Mesothelial cell of epicardium (in vitro differentiated cells): ENCODE results near the gene ESYT2. TPM values are rescaled to one million over a fixed set of nuclear protein-coding genes. Genes with fewer than 3 reads are reported as not detected.

ENCODE experiments used
- DNase-seq, 2 experiments: peaks; one replicate each; pipeline ENCODE4 v3.0.0; 2021; ENCODE audit warnings: low spot score in 2 of 2; ENCODE audit not compliant: unreplicated experiment in 2 of 2
- H3K27ac Mint-ChIP-seq: 2 replicates; pipeline ENCODE4 v1.8.0; 2021; ENCODE audit warnings: mixed read lengths
- H3K27me3 Mint-ChIP-seq: 2 replicates; pipeline ENCODE4 v1.8.0; 2021; ENCODE audit warnings: low read depth, mixed read lengths
- H3K36me3 Mint-ChIP-seq: 2 replicates; pipeline ENCODE4 v1.8.0; 2021; ENCODE audit warnings: mixed read lengths
- H3K4me1 Mint-ChIP-seq: 2 replicates; pipeline ENCODE4 v1.8.0; 2021; ENCODE audit warnings: mixed read lengths
- H3K4me3 Mint-ChIP-seq: 2 replicates; pipeline ENCODE4 v1.8.0; 2021; ENCODE audit warnings: mild to moderate bottlenecking, moderate library complexity, mixed read lengths
- H3K9me3 Mint-ChIP-seq: 2 replicates; pipeline ENCODE4 v1.8.0; 2021; ENCODE audit warnings: mixed read lengths
- total RNA-seq: library from RNA; stranded (reverse); gene quantifications from 3 replicates; pipeline ENCODE4 v1.2.1, GENCODE V29; 2021
- TF ChIP-seq, protein P1 (sequence below): fragments of 200-600 bp; sonication (generic); IDR thresholded peaks from one replicate; pipeline ENCODE4 v1.5.0; 2021; ENCODE audit warnings: antibody characterized with exemption; ENCODE audit not compliant: unreplicated experiment

The ESYT2 gene
- total RNA-seq, 1 donor from 2014 or later: 37.1 TPM

DNA sequence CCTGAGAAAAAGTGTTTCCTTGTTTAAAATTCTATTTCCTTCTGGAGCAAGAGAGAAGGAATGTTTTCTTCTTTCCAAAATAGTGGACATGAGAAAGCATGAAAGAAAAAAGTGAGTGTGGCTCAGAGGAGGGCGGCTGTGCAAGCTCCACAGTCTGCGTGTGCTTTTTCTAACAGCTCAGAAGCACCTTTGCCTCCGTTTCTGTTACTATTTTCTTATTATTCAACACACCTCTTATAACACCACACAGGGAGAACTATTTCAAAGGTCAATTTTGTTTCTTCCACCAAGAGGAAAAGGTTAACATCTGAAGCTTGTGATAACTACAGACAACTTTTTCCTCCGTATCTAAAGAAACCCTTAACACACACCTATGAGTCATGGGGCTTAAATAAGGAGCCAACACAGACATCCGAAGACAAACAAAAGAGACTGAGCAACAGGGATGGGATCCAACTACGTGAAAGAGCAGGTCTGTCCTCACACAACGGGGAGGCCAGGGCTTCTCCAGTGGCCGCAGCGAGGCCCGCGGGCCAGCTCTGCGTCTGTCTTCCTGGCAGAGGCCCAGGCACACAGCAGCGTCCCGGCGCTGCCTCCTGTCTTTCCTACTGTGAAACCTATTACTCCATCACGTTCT, 88.5 kb downstream of the ESYT2 start:
- TF ChIP-seq, protein P1, sequence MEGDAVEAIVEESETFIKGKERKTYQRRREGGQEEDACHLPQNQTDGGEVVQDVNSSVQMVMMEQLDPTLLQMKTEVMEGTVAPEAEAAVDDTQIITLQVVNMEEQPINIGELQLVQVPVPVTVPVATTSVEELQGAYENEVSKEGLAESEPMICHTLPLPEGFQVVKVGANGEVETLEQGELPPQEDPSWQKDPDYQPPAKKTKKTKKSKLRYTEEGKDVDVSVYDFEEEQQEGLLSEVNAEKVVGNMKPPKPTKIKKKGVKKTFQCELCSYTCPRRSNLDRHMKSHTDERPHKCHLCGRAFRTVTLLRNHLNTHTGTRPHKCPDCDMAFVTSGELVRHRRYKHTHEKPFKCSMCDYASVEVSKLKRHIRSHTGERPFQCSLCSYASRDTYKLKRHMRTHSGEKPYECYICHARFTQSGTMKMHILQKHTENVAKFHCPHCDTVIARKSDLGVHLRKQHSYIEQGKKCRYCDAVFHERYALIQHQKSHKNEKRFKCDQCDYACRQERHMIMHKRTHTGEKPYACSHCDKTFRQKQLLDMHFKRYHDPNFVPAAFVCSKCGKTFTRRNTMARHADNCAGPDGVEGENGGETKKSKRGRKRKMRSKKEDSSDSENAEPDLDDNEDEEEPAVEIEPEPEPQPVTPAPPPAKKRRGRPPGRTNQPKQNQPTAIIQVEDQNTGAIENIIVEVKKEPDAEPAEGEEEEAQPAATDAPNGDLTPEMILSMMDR: no peak
- Mint-ChIP-seq H3K4me3 (no peak overlapping the region), H3K4me1 (no peaks in the 10 kb centered on the region), H3K9me3 (no peaks in the 10 kb centered on the region), H3K27ac (no peak overlapping the region), H3K36me3 (peaks cover 42% of the 10 kb centered on the region), H3K27me3 (no peaks in the 10 kb centered on the region)
- DNase-seq: no peak

DNA sequence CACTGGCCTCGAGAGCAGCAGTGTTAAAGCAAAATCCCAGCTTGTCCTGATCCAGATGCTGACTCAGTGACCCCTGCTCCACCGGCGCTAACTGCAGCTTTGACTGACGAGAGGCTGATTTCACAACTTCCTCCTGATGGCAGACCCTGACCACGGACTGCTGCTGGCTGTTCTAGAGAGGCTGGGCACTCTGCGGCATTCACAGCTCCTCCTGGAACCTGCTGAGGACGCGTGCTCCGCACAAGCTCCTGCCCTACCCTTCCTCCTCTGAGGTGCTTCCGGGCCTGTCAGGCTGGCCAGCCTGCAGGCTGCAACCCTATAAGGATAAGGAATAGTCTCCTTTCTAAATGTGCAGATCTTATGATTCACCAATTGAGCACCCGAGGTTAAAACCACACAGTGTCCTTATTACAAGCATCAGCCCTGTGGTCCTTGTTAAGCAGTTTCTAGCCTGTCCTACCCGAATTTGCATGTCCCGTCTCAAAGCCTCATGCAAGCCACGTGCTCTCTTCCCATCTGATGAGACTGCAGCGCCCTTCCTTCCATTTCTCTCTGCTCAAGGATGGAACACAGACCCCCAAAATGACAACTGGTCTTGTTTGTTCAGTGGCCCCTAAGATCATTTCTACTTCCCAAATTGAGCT, 89.2 kb downstream of the ESYT2 start:
- no peaks in the 10 kb centered on the region for H3K9me3 Mint-ChIP-seq
- H3K4me1 Mint-ChIP-seq: no peaks in the 10 kb centered on the region
- no peak overlapping the region for H3K27ac Mint-ChIP-seq
- DNase-seq: no peak
- H3K36me3 Mint-ChIP-seq: peaks cover 45% of the 10 kb centered on the region
- H3K27me3 Mint-ChIP-seq: no peaks in the 10 kb centered on the region
- TF ChIP-seq, protein P1: no peak
- no peak overlapping the region for H3K4me3 Mint-ChIP-seq

DNA sequence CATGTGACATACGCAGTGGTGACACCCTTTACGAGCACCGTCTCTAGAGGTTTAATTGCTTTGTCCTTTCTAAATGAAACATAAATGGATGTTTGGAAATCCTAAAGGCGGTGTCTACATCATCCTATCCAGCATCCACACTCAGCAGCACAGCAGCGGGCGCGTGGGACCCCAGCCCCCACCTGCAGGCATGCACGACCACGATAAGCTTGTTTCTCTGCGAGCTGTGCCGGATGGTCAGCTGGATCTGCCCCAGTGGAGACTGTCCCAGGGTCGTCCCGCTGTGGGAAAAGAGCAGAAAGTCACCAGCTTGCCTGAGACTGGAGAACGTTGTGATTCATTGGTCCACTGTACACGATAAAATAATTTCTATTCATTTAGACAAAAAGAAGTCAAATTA, 90.5 kb downstream of the ESYT2 start:
- Mint-ChIP-seq H3K4me3 (no peak overlapping the region), H3K4me1 (no peaks in the 10 kb centered on the region), H3K27me3 (no peaks in the 10 kb centered on the region), H3K36me3 (peaks cover 51% of the 10 kb centered on the region), H3K9me3 (no peaks in the 10 kb centered on the region), H3K27ac (no peak overlapping the region)
- DNase-seq: no peak
- TF ChIP-seq, protein P1: no peak

DNA sequence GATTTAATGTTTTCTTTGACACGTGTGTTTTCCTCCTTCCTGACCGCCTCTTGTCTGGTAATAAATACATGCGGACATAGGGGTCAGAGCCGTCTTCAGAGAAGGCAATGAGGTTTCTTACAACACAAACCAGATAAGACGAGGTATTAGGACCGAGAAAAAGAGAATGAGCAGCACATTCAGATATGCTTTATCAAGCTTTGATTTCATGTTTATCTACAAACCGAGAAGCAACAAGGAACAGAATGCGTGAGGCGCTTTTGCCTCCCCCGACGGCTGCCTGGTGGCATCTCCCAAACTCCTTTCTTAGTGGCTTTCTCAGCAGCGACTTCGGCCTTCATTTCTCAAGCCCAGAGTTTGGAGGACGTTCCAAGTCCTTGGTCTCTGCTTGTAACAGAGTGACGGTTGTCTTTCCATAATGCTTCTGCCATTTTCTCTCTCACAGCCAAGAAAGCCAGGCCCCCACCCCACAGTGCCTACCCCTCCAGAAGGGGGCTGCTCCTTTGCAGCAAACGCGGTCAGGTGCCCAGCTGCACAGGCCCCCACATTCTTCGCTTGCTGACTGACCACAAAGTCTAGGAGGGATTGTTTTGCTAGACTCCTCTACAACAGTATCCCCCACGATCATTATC, 92.1 kb downstream of the ESYT2 start:
- Mint-ChIP-seq H3K9me3 (no peaks in the 10 kb centered on the region), H3K27me3 (no peaks in the 10 kb centered on the region), H3K4me1 (no peaks in the 10 kb centered on the region), H3K4me3 (no peak overlapping the region), H3K27ac (no peak overlapping the region), H3K36me3 (peaks cover 41% of the 10 kb centered on the region)
- TF ChIP-seq, protein P1: no peak
- DNase-seq: no peak

DNA sequence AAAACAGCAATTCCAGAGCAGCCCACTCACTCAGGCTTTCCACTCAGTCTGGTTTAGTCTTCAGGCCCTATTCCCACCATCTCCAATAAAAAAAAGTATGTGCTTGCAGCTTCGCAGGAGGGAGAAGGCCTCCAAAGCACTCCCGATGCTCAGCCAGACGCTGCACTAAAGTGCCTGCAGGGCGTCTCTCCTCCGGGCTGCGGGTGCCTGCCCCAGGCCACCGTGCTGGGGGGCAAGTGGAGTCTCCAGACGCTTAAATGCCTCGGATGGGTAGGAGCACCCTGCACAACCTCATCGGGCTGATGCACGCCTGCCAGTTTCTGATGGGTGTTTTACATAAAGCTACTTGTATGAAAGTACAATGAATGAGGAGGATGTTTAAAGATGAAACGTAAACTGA, 93.4 kb downstream of the ESYT2 start:
- Mint-ChIP-seq H3K27ac (no peak overlapping the region), H3K9me3 (no peaks in the 10 kb centered on the region)

More for the DNA sequence above, 93.4 kb downstream of the ESYT2 start:
- H3K27me3 Mint-ChIP-seq: no peaks in the 10 kb centered on the region
- peaks cover 40% of the 10 kb centered on the region for H3K36me3 Mint-ChIP-seq
- no peaks in the 10 kb centered on the region for H3K4me1 Mint-ChIP-seq
- TF ChIP-seq, protein P1: no peak
- H3K4me3 Mint-ChIP-seq: no peak overlapping the region
- DNase-seq: no peak
